ENCODE data around the gene NKX2-8.
A peak's percentile ranks its signal among the peaks of the same experiment; 100 is the strongest.

Gene NKX2-8

GRCh38 chr14:36582011-36582873 is at the start of gene NKX2-8:
Gene NKX2-8, minus strand, starts transcription at chr14:36582614. Its CDS starts 225 bp downstream, at chr14:36582389.
- no peaks in the 10 kb centered on the region for H3K36me3 ChIP-seq (replicated peaks; ENCODE audit: low read depth, low read length)
- no peaks in the 10 kb centered on the region for H3K4me1 ChIP-seq (ENCODE audit: low read length)
- H3K27me3 ChIP-seq (ENCODE audit: low read depth, low read length) = no peaks in the 10 kb centered on the region
- no peaks in the 10 kb centered on the region for H3K79me2 ChIP-seq (ENCODE audit: low read length)
- TF ChIP-seq CTCF (IDR thresholded peaks at IDR 0.05; ENCODE audit: low read depth, low read length) (no peak), EZH2phosphoT487 (IDR thresholded peaks at IDR 0.05; ENCODE audit: low read depth) (no peak)
- H4K20me1 ChIP-seq (ENCODE audit: insufficient read depth, low read length) = no peaks in the 10 kb centered on the region
- no peak within 1 kb of the TSS for H3K27ac ChIP-seq (ENCODE audit: low read length)
- no peak within 1 kb of the TSS for H3K4me3 ChIP-seq (ENCODE audit: low read length)
- H3K4me2 ChIP-seq (ENCODE audit: low read length) = no peak within 1 kb of the TSS
- H2AFZ ChIP-seq (ENCODE audit: low read depth, low read length) = no peak within 1 kb of the TSS
- no peaks in the 10 kb centered on the region for H3K9me3 ChIP-seq (ENCODE audit: insufficient read depth, low read length)
- H3K9ac ChIP-seq (ENCODE audit: low read length) = no peak within 1 kb of the TSS

GRCh38 chr14:36627981-36628380 is 45.6 kb upstream of the NKX2-8 start:
- no peak overlapping the region for H2AFZ ChIP-seq (ENCODE audit: low read depth, low read length)
- no peak for TF ChIP-seq CTCF (IDR thresholded peaks at IDR 0.05; ENCODE audit: low read depth, low read length)
- TF ChIP-seq EZH2phosphoT487 (IDR thresholded peaks at IDR 0.05; ENCODE audit: low read depth) = no peak
- H3K4me3 ChIP-seq (ENCODE audit: low read length) = no peak overlapping the region
- no peaks in the 10 kb centered on the region for H3K36me3 ChIP-seq (replicated peaks; ENCODE audit: low read depth, low read length)
- peaks cover 18% of the 10 kb centered on the region for H3K4me1 ChIP-seq (ENCODE audit: low read length)
- H4K20me1 ChIP-seq (ENCODE audit: insufficient read depth, low read length) = no peaks in the 10 kb centered on the region
- peaks cover 11% of the 10 kb centered on the region; the same call in 1 of the 2 replicates for H3K27me3 ChIP-seq (ENCODE audit: low read depth, low read length)
- no peaks in the 10 kb centered on the region for H3K9me3 ChIP-seq (ENCODE audit: insufficient read depth, low read length)
- H3K4me2 ChIP-seq (ENCODE audit: low read length) = no peak overlapping the region
- H3K79me2 ChIP-seq (ENCODE audit: low read length) = no peaks in the 10 kb centered on the region
- no peak overlapping the region for H3K9ac ChIP-seq (ENCODE audit: low read length)
- no peak overlapping the region for H3K27ac ChIP-seq (ENCODE audit: low read length)

- no peaks in the 10 kb centered on the region for H3K9me3 ChIP-seq (ENCODE audit: insufficient read depth, low read length)
- no peaks in the 10 kb centered on the region for H3K36me3 ChIP-seq (replicated peaks; ENCODE audit: low read depth, low read length)
- peaks cover 11% of the 10 kb centered on the region; the same call in 1 of the 2 replicates for H3K27me3 ChIP-seq (ENCODE audit: low read depth, low read length)
- peak overlapping the region; percentile 67 for H3K4me2 ChIP-seq (ENCODE audit: low read length)
- no peak overlapping the region for H3K9ac ChIP-seq (ENCODE audit: low read length)
- no peaks in the 10 kb centered on the region for H4K20me1 ChIP-seq (ENCODE audit: insufficient read depth, low read length)
- peak overlapping the region; percentile 25; the same call in 1 of the 2 replicates for H2AFZ ChIP-seq (ENCODE audit: low read depth, low read length)
- no peaks in the 10 kb centered on the region for H3K79me2 ChIP-seq (ENCODE audit: low read length)
- TF ChIP-seq EZH2phosphoT487 (IDR thresholded peaks at IDR 0.05; ENCODE audit: low read depth) (no peak), CTCF (IDR thresholded peaks at IDR 0.05; ENCODE audit: low read depth, low read length) (no peak)
- H3K4me3 ChIP-seq (ENCODE audit: low read length) = peak overlapping the region; percentile 34
- H3K27ac ChIP-seq (ENCODE audit: low read length) = peak overlapping the region; percentile 51
- H3K4me1 ChIP-seq (ENCODE audit: low read length) = peaks cover 18% of the 10 kb centered on the region
These were observed 43.7 kb upstream of the NKX2-8 start for GRCh38 chr14:36626151-36626550.

GRCh38 chr14:36625436-36625835 is 43.0 kb upstream of the NKX2-8 start:
- no peak overlapping the region for H3K4me3 ChIP-seq (ENCODE audit: low read length)
- peaks cover 11% of the 10 kb centered on the region; the same call in 1 of the 2 replicates for H3K27me3 ChIP-seq (ENCODE audit: low read depth, low read length)
- H2AFZ ChIP-seq (ENCODE audit: low read depth, low read length) = no peak overlapping the region
- H3K79me2 ChIP-seq (ENCODE audit: low read length) = no peaks in the 10 kb centered on the region
- H3K4me1 ChIP-seq (ENCODE audit: low read length) = peaks cover 18% of the 10 kb centered on the region
- no peaks in the 10 kb centered on the region for H4K20me1 ChIP-seq (ENCODE audit: insufficient read depth, low read length)
- no peak overlapping the region for H3K9ac ChIP-seq (ENCODE audit: low read length)
- peaks cover 4% of the 10 kb centered on the region; the same call in 1 of the 2 replicates for H3K9me3 ChIP-seq (ENCODE audit: insufficient read depth, low read length)
- H3K4me2 ChIP-seq (ENCODE audit: low read length) = peak overlapping the region; percentile 67
- H3K36me3 ChIP-seq (replicated peaks; ENCODE audit: low read depth, low read length) = no peaks in the 10 kb centered on the region
- no peak for TF ChIP-seq CTCF (IDR thresholded peaks at IDR 0.05; ENCODE audit: low read depth, low read length)
- no peak for TF ChIP-seq EZH2phosphoT487 (IDR thresholded peaks at IDR 0.05; ENCODE audit: low read depth)
- no peak overlapping the region for H3K27ac ChIP-seq (ENCODE audit: low read length)
